ENCODE measurements around the gene RERE.
"Not testable (repeated sequence)": the region's sequence is repeated elsewhere in the genome, so short reads cannot be mapped to it uniquely, and the experiment has no call there.

The RERE gene

GRCh38 chr1:8595941-8596340, 221.5 kb downstream of the RERE start:
- H4K8ac ChIP-seq (ENCODE audit: low read depth, low read length) = no peak overlapping the region
- no peak overlapping the region for H4K91ac ChIP-seq (ENCODE audit: low read depth, low read length, poor library complexity)
- H3K27me3 ChIP-seq (ENCODE audit: control insufficient read depth in 3 of 3, insufficient read depth in 3 of 3, low read depth in 1 of 3, low read length in 3 of 3) = no peaks in the 10 kb centered on the region
- H2AK5ac ChIP-seq (ENCODE audit: low read depth, low read length) = no peak overlapping the region
- H3K9me3 ChIP-seq (replicated peaks in 1 of 2; ENCODE audit: control insufficient read depth in 2 of 2, insufficient read depth in 1 of 2, low read depth in 1 of 2, low read length in 2 of 2) = peaks cover 2 to 10% of the 10 kb centered on the region in 2 donors
- no peak overlapping the region for H2AFZ ChIP-seq (ENCODE audit: low read length)
- no peak overlapping the region for H3K4me2 ChIP-seq (ENCODE audit: insufficient read depth, low read length, poor library complexity, severe bottlenecking)
- H3K4me1 ChIP-seq (ENCODE audit: control insufficient read depth in 2 of 2, insufficient read depth in 1 of 2, low read depth in 1 of 2, low read length in 2 of 2) = peaks cover 13 to 16% of the 10 kb centered on the region in 2 donors
- no peak overlapping the region for H2BK15ac ChIP-seq (ENCODE audit: low read length)
- no peak overlapping the region for H3K18ac ChIP-seq (ENCODE audit: low read length)
- H3K4ac ChIP-seq (ENCODE audit: low read length) = no peak overlapping the region
- no peak for DNase-seq (ENCODE audit: low spot score)
- no peak overlapping the region for H2BK120ac ChIP-seq (ENCODE audit: low read depth, low read length)
- H3K23ac ChIP-seq (ENCODE audit: low read depth, low read length, poor library complexity) = no peak overlapping the region
- H3K36me3 ChIP-seq (replicated peaks in 1 of 2; ENCODE audit: control insufficient read depth in 2 of 2, insufficient read depth in 2 of 2, low read length in 2 of 2) = peaks cover 0 to 24% of the 10 kb centered on the region in 2 donors
- peaks cover 2% of the 10 kb centered on the region for H3K79me1 ChIP-seq (ENCODE audit: low read depth, low read length)
- no peak overlapping the region for H2BK5ac ChIP-seq (ENCODE audit: low read length)
- H2BK12ac ChIP-seq (ENCODE audit: low read length) = no peak overlapping the region
- no CpG with 5 or more reads among the region's 1 CpG for WGBS, 2 donors (ENCODE audit: extremely low coverage in 2 of 2, insufficient read length in 2 of 2, insufficient replicate concordance in 1 of 2)
- H3K4me3 ChIP-seq (ENCODE audit: low read length in 2 of 2) = no peak overlapping the region
- no peak overlapping the region for H3K27ac ChIP-seq (replicated peaks; ENCODE audit: low read length)
- no peak overlapping the region for H3K14ac ChIP-seq (ENCODE audit: low read length)
- no peak overlapping the region for H3K9ac ChIP-seq (ENCODE audit: low read depth, low read length, poor library complexity)

DNA sequence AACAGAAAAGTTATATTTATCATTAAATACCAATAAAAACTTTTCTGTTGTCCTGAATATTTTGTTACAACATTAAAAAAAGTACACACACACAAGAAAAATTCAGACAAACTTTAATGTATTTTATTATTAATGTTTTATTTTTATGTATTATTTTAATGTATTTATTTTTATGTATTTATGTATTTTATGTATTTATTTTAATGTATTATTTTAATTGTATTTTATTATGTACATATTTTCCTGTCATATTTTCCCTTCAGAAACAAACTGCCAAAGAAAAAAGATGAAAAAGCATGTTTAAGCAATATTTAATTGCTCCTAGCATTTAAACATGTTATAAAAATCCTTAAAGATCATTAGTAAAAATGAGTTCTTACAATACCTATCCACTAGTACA, 222.1 kb downstream of the RERE start:
- H2BK12ac ChIP-seq (ENCODE audit: low read length) = no peak overlapping the region
- DNase-seq (ENCODE audit: low spot score) = no peak
- H3K4me3 ChIP-seq (ENCODE audit: low read length in 2 of 2) = no peak overlapping the region
- no peak overlapping the region for H2AK5ac ChIP-seq (ENCODE audit: low read depth, low read length)
- no peak overlapping the region for H3K23ac ChIP-seq (ENCODE audit: low read depth, low read length, poor library complexity)
- H3K4me2 ChIP-seq (ENCODE audit: insufficient read depth, low read length, poor library complexity, severe bottlenecking) = no peak overlapping the region
- peaks cover 2 to 10% of the 10 kb centered on the region in 2 donors for H3K9me3 ChIP-seq (replicated peaks in 1 of 2; ENCODE audit: control insufficient read depth in 2 of 2, insufficient read depth in 1 of 2, low read depth in 1 of 2, low read length in 2 of 2)
- no peak overlapping the region for H2BK5ac ChIP-seq (ENCODE audit: low read length)
- H2BK120ac ChIP-seq (ENCODE audit: low read depth, low read length) = no peak overlapping the region
- H2AFZ ChIP-seq (ENCODE audit: low read length) = no peak overlapping the region
- H3K9ac ChIP-seq (ENCODE audit: low read depth, low read length, poor library complexity) = no peak overlapping the region
- H4K91ac ChIP-seq (ENCODE audit: low read depth, low read length, poor library complexity) = no peak overlapping the region
- H4K8ac ChIP-seq (ENCODE audit: low read depth, low read length) = no peak overlapping the region
- H3K79me1 ChIP-seq (ENCODE audit: low read depth, low read length) = peaks cover 2% of the 10 kb centered on the region
- H3K27me3 ChIP-seq (ENCODE audit: control insufficient read depth in 3 of 3, insufficient read depth in 3 of 3, low read depth in 1 of 3, low read length in 3 of 3) = no peaks in the 10 kb centered on the region
- H3K14ac ChIP-seq (ENCODE audit: low read length) = no peak overlapping the region
- H3K4me1 ChIP-seq (ENCODE audit: control insufficient read depth in 2 of 2, insufficient read depth in 1 of 2, low read depth in 1 of 2, low read length in 2 of 2) = peaks cover 13 to 16% of the 10 kb centered on the region in 2 donors
- H3K36me3 ChIP-seq (replicated peaks in 1 of 2; ENCODE audit: control insufficient read depth in 2 of 2, insufficient read depth in 2 of 2, low read length in 2 of 2) = peaks cover 0 to 29% of the 10 kb centered on the region in 2 donors
- H3K27ac ChIP-seq (replicated peaks; ENCODE audit: low read length) = no peak overlapping the region
- H3K18ac ChIP-seq (ENCODE audit: low read length) = no peak overlapping the region
- no peak overlapping the region for H2BK15ac ChIP-seq (ENCODE audit: low read length)
- no peak overlapping the region for H3K4ac ChIP-seq (ENCODE audit: low read length)

- not testable (repeated sequence) for H2BK12ac ChIP-seq (ENCODE audit: low read length); H3K9ac ChIP-seq (ENCODE audit: low read depth, low read length, poor library complexity); H3K4ac ChIP-seq (ENCODE audit: low read length); H3K79me1 ChIP-seq (ENCODE audit: low read depth, low read length); H2BK15ac ChIP-seq (ENCODE audit: low read length); H3K4me3 ChIP-seq (ENCODE audit: low read length in 2 of 2); H3K27me3 ChIP-seq (ENCODE audit: control insufficient read depth in 3 of 3, insufficient read depth in 3 of 3, low read depth in 1 of 3, low read length in 3 of 3); H2BK5ac ChIP-seq (ENCODE audit: low read length); H3K14ac ChIP-seq (ENCODE audit: low read length); H4K91ac ChIP-seq (ENCODE audit: low read depth, low read length, poor library complexity); H2BK120ac ChIP-seq (ENCODE audit: low read depth, low read length); H2AK5ac ChIP-seq (ENCODE audit: low read depth, low read length); H3K27ac ChIP-seq (replicated peaks; ENCODE audit: low read length); H3K18ac ChIP-seq (ENCODE audit: low read length); H4K8ac ChIP-seq (ENCODE audit: low read depth, low read length); H2AFZ ChIP-seq (ENCODE audit: low read length); H3K4me1 ChIP-seq (ENCODE audit: control insufficient read depth in 2 of 2, insufficient read depth in 1 of 2, low read depth in 1 of 2, low read length in 2 of 2); DNase-seq (ENCODE audit: low spot score); H3K4me2 ChIP-seq (ENCODE audit: insufficient read depth, low read length, poor library complexity, severe bottlenecking); H3K23ac ChIP-seq (ENCODE audit: low read depth, low read length, poor library complexity)
- H3K9me3 ChIP-seq (replicated peaks in 1 of 2; ENCODE audit: control insufficient read depth in 2 of 2, insufficient read depth in 1 of 2, low read depth in 1 of 2, low read length in 2 of 2) = peaks cover 2 to 10% of the 10 kb centered on the region in 2 donors
- no CpG with 5 or more reads among the region's 3 CpGs for WGBS, 2 donors (ENCODE audit: extremely low coverage in 2 of 2, insufficient read length in 2 of 2, insufficient replicate concordance in 1 of 2)
- peaks cover 0 to 32% of the 10 kb centered on the region in 2 donors for H3K36me3 ChIP-seq (replicated peaks in 1 of 2; ENCODE audit: control insufficient read depth in 2 of 2, insufficient read depth in 2 of 2, low read length in 2 of 2)
These were observed 224.1 kb downstream of the RERE start for GRCh38 chr1:8593292-8593691.

DNA sequence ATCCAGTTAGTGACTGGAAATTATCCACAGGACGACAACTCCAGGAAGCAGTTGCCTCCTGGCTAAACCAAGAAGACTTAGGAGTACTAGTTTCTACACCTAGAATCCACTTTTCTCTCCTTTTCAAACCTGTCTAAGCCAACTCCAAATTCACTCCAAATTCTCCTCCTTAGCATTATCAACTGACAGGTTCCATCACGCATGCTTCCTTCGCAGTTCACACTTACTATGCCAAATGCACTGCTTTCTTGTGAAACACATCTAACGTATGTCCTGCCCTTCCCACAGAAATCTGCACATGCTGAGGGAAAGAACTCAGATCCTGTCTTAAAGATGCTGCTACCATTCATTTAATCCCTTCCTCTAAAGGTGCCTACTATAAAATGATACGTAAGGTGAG, 225.9 kb downstream of the RERE start:
- Histone ChIP-seq H2BK5ac (ENCODE audit: low read length) (no peak overlapping the region), H3K36me3 (replicated peaks in 1 of 2; ENCODE audit: control insufficient read depth in 2 of 2, insufficient read depth in 2 of 2, low read length in 2 of 2) (peaks cover 0 to 22% of the 10 kb centered on the region in 2 donors), H3K23ac (ENCODE audit: low read depth, low read length, poor library complexity) (no peak overlapping the region), H2BK15ac (ENCODE audit: low read length) (no peak overlapping the region), H3K27me3 (ENCODE audit: control insufficient read depth in 3 of 3, insufficient read depth in 3 of 3, low read depth in 1 of 3, low read length in 3 of 3) (no peaks in the 10 kb centered on the region), H3K14ac (ENCODE audit: low read length) (no peak overlapping the region), H3K4me2 (ENCODE audit: insufficient read depth, low read length, poor library complexity, severe bottlenecking) (no peak overlapping the region), H2BK120ac (ENCODE audit: low read depth, low read length) (no peak overlapping the region), H3K4me1 (ENCODE audit: control insufficient read depth in 2 of 2, insufficient read depth in 1 of 2, low read depth in 1 of 2, low read length in 2 of 2) (peaks cover 0 to 11% of the 10 kb centered on the region in 2 donors), H3K27ac (replicated peaks; ENCODE audit: low read length) (no peak overlapping the region), H2AFZ (ENCODE audit: low read length) (no peak overlapping the region), H4K8ac (ENCODE audit: low read depth, low read length) (no peak overlapping the region), H3K79me1 (ENCODE audit: low read depth, low read length) (peaks cover 2% of the 10 kb centered on the region), H2BK12ac (ENCODE audit: low read length) (no peak overlapping the region), H3K9ac (ENCODE audit: low read depth, low read length, poor library complexity) (no peak overlapping the region), H3K4ac (ENCODE audit: low read length) (no peak overlapping the region), H2AK5ac (ENCODE audit: low read depth, low read length) (no peak overlapping the region), H3K4me3 (ENCODE audit: low read length in 2 of 2) (no peak overlapping the region), H3K9me3 (replicated peaks in 1 of 2; ENCODE audit: control insufficient read depth in 2 of 2, insufficient read depth in 1 of 2, low read depth in 1 of 2, low read length in 2 of 2) (peaks cover 2 to 10% of the 10 kb centered on the region in 2 donors), H4K91ac (ENCODE audit: low read depth, low read length, poor library complexity) (no peak overlapping the region), H3K18ac (ENCODE audit: low read length) (no peak overlapping the region)
- no peak for DNase-seq (ENCODE audit: low spot score)
- no CpG with 5 or more reads among the region's 5 CpGs for WGBS, 2 donors (ENCODE audit: extremely low coverage in 2 of 2, insufficient read length in 2 of 2, insufficient replicate concordance in 1 of 2)

Data from neuronal stem cell (in vitro differentiated cells).